Measurements from ENCODE around the gene SAP130.

Gene SAP130

DNA sequence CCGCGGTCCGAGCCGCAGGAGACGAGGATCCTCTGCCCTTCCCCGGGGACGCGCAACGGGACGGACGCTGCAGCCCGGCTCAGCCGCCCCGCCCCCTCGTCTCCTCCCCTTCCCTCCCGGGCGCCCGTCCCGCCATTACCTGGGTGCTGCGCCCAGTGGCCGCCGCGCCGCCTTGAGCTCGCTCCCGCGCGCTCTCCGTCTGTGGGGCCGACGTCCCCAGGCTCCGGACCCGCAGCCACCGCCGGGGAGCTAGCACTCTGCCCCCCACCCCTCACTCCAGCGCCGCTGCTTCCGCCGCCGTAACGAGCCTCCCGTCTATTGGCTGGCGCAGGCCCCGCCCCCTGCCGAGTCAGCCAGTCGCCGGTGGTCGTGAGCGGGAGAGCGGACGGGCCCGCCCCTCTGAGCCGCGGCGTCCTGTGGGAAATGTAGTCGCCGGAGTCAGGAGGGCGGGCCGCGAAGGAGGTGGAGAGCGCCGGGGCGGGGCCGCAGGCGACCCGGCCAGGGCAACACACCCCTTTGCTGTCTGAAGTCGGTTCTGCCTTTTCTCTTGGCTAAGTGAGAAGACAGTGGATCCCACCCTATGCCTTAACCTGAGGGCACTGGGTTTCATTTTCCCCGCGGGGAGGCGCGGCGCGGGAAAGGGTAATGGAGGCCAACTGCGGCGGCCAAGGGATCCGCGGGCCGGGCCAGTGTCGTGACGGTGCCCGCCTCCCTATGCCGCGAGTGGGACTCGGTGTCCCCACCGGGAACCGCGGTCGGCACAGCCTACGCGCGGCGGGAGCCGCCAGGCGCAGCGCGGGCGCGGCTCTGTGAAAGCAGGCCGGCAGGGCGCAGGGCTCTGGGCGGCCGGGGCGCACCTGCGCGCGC lies at the start of gene SAP130:
TSS of gene SAP130 (minus strand) at position 259 of the 867 bp plus-strand sequence. CDS start 1,767 bp downstream, outside the sequence.
- peak; percentile 93 for DNase-seq

DNA sequence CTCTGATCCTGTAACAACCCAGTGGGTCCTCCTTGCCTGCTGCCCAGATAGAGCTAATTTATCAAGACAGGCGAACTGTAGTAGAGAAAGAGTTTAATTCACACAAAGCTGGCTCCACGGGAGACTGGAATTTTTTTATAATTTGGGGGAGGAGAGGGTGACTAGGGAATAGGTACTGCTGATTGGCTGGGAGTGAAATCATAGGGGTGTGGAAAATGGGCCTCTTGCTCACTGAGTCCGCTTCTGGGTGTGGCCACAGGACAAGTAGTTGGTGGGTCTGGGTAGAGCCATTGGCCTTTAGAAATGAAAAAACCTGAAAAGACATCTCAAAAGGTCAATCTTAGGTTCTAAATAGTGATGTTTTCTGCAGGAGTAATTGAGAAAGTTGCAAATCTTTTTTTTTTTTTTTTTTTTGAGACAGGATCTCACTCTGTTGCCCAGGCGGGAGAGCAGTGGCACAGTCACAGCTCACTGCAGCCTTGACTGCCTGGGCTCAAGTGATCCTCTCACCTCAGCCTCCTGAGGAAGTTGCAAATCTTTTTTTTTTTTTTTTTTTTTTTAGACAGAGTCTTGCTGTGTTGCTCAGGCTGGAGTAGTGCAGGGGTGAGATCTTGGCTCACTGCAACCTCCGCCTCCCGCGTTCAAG lies 48.7 kb upstream of the SAP130 start:
- DNase-seq: no peak

DNA sequence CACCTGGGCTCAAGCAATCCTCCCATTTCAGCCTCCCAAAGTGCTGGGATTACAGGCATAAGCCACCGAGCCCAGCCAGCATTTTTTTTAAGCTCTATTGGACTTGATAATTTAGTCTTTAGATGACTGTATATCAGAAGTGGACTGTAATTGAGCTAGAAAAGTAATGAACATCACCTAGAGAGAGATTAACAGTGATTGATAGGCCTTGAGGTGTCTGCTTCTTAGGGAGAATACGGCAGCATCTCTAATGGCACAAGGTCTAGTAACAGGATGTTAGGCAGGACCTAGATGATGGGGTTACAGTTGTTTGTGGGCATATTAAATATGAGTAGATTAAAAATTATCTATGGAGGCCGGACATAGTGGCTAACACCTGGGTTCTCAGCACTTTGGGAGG lies 45.4 kb upstream of the SAP130 start:
- DNase-seq: no peak

DNA sequence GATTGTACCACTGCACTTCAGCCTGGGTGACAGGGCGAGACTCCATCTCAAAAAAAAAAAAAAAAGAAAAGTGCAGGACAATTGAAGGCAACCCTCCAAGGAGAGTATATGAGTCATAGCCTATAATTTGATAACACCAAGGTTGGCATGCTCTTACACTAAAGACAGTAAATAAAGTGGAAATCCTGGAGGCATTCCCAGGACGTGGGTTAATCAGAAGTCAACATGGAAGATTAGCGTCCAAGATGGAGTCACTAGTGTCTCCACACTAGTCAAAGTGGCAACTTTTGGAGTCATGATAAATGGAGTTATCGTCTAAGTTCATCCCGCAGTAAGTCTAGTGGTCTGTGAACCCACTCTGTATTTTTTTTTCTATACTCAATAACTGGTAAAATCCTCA lies 41.9 kb upstream of the SAP130 start:
- DNase-seq: no peak

DNA sequence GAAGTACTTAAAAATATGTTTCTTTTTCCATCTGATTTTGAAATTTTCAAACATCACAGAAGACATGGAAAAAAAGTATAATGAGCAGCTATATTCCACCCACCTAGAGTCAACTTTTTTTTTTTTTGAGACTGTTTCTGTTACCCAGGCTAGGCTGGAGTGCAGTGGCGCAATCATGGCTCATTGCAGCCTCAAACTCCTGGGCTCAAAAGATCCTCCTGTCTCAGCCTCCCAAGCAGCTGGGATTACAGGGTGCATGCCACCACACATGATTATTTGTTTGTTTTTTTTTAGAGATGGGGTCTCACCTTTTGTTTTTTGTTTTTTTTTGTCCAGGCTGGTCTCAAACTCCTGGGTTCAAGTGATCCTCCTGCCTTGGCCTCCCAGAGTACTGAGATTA lies 36.5 kb upstream of the SAP130 start:
- DNase-seq: no peak

DNA sequence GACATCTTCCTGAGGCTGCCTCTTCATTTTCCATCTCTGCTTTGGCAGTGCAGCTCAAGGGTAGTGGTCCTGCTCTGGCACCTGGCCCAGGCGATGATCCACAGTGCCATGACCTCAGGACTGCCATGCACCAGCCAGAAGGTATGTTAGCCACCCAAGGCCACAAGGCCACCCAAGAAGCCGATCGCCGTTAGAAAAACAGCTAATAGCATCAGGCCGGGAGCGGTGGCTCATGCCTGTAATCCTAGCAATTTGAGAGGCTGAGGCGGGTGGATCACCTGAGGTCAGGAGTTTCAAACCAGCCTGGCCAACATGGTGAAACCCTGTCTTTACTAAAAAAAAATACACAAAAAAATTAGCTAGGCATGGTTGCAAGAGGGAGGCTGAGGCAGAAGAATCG lies 34.7 kb upstream of the SAP130 start:
- DNase-seq: no peak

DNA sequence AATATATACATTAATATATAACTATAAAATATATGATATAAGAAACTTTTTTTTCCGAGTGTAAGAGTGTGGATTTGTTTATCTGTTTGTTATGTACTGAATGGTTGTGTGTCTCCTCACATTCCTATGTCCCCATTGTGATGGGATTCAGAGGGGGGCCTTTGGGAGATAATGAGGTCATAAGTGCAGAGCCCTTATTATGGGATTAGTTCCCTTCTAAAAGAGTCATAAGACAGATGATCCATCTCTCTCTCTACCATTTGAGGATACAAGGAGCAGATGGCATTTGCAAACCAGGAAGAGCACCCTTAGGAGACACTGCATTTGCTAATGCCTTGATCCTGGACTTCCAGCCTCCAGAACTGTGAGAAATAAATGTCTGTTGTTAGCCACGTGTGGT lies 30.3 kb upstream of the SAP130 start:
- no peak for DNase-seq

DNA sequence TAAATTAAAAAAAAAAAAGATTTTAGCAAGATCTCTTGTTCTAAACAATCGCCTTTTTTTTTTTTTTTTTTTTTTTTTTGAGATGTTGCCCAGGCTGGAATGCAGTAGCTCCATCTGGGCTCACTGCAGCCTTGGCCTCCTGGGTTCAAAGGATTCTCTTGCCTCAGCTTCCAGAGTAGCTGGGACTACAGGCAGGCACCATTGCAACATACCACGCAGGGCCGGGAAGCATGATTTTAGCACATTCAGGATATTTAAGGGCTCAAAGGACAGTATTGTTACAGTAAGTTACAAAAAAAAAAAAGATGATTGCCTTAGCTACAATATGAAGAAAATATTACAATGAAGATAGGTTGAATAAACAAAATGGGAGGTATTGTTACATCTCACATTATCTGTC lies 29.5 kb upstream of the SAP130 start:
- DNase-seq: no peak

DNA sequence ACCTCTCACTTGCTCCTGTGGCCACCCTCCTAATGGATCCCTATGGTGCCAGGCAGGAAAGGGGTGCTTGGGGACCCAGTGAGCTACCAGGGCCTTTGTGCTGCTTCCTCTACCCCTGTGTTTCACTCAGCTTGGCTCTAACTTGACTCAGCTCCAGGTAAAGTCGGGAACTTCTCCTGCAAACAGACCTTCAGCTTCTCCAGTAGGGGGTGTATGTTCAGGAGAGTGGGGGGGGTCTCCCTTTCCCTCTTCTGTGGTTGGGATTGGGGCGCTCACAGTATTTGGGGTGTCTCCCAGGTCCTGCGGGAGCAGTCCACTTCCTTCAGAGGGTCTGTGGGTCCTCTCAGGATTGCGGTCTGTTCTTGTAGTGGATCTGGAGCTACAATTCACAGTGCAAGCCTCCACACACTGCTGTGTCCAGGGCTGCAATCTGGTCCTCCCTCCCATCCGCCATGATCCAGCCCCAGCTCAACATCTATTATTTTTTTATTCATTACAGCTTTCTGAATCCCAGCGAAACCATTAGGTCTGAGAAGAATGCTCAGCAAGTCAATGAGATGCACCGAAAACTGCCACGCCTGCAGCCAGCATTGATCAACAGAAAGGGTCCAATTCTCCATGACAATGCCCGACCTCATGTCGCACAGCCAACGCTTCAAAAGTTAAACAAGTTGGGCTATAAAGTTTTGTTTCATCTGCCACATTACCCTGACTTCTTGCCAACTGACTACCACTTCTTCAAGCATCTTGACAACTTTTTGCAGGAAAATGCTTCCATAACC lies 26.4 kb upstream of the SAP130 start:
- DNase-seq: no peak

DNA sequence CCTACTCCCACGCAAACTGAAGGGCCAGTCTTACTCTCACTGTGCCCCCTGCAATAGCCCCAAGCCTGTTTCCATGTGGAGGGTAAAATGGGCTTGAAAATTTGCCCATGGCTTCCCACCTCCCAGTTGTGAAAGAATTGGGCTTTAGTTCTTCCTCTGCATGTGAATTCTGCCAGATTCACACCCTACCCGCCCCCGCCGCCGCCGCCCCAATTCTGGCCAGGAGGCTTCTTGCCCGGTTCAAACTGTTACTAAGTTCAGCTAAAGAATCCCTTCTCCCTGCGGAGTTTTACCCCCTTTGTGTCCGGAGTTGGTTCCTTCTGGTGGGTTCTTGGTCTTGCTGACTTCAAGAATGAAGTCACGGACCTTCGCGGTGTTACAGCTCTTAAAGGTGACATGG lies 25.5 kb upstream of the SAP130 start:
- no peak for DNase-seq

DNA sequence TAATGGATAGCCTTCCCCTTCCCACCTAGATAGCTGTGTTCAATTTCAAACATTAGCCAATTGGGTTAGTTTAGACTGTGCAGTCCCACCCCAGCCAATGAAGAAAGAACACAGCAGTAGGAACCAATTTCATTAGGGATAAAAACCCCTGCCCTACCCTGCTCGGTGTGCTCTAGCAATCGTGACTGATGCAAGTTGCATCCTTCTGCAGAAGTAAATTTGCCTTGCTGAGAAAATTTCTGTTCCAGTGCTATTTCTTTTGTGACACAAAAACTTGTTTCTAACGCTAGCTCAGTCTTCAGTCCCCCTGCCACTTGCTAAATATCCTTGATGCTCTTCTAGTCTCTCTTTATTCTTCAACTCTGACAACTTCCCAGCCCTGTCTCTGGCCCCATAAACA lies 15.2 kb upstream of the SAP130 start:
- DNase-seq: no peak

DNA sequence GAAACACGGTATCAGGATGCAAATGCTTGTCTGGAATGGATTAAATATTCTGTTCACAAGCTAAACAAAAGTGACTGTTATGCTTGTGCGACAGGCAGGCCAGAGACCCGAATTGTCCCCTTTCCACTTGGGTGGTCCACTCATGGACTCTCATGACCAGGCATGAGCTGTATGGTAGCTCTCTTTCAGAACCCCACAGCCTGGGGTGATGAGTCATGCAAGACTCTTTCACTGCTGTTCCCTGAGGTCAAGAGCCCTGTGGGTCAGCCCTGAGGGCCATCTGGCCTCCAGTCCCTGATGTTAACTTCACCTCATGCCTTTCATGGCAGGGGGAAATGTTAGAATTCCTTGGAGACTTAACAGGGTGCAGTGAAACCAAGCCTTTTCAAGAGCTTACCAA lies 13.7 kb upstream of the SAP130 start:
- DNase-seq: no peak

DNA sequence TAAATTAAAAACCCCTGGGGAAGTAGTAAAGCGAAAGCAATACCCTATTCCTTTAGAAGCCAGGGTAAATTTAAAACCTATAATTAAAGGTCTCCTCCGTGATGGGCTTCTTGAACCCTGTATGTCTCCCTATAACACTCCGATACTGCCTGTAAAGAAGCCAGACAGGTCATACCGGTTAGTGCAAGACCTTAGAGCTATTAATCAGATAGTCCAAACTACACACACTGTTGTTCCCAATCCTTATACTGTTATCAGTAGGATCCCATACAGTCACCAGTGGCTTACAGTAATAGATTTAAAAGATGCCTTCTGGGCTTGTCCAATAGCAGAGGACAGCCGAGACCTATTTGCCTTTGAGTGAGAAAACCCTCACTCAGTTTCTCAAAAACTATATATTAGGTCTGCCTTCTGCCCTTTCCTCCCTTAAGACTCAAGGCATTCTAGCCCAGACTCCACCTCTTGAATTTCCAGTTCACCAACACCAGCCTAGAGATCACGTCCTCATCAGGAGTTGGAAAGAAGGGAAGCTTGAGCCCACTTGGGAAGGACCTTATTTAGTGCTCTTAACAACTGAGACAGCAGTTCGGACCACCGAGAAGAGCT lies 12.4 kb upstream of the SAP130 start:
- DNase-seq: no peak

DNA sequence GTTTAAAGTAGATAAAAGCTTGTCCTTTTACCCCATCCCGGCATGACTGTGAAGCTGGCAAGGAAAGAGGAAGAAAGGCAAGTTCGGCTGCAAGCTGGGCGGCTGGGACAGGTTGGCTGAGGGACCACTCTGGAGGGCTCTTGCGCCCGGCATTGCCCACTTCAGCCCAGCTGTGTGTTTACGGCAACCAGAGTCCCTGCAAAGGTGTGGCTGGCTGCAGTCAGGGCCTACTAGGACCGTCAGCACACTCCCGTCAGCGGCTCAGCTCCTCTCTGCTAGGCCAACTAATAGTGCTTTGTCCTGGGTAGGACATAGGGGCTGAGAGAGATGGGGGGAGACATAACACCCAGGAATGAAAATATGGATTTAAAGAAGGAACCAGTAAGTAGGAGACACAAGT lies 11.7 kb upstream of the SAP130 start:
- DNase-seq: no peak

DNA sequence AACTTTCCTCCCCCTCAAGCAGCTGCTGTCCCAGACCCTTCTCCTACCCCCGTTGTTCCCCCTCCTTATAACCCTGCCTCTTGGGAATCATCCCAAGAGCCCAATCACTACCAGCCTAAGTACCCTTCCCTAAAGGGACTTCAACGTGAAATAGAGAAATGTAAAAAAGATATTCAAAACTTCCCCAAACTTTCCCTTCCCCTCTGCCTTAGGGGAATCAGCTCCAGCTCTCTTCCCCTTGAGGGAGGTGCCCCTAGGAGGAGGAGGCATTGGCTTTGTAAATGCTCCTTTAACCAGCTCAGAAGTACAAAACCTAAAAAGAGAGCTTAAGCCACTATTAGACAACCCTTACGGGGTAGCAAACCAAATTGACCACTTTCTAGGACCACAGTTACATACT lies 10.6 kb upstream of the SAP130 start:
- DNase-seq: no peak

DNA sequence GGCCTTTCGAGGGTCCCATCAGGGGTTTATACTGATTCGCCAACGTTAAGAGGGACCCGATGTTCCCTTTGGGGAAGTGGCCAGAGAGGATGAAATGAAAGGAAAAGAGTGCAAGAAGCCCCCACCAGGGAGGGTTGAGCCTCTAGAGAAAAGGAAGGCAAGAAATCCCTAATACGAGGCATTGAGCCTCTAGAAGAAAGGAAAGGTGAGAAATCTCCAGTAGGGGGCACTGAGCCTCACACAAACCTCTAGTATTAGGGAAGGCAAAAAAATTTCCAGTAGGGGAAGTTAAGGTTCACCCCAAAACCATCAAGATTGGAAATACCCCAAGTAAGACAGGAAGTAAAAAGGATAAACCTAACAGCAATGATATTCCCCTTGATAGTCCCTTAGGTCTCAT lies 9.8 kb upstream of the SAP130 start:
- DNase-seq: no peak

DNA sequence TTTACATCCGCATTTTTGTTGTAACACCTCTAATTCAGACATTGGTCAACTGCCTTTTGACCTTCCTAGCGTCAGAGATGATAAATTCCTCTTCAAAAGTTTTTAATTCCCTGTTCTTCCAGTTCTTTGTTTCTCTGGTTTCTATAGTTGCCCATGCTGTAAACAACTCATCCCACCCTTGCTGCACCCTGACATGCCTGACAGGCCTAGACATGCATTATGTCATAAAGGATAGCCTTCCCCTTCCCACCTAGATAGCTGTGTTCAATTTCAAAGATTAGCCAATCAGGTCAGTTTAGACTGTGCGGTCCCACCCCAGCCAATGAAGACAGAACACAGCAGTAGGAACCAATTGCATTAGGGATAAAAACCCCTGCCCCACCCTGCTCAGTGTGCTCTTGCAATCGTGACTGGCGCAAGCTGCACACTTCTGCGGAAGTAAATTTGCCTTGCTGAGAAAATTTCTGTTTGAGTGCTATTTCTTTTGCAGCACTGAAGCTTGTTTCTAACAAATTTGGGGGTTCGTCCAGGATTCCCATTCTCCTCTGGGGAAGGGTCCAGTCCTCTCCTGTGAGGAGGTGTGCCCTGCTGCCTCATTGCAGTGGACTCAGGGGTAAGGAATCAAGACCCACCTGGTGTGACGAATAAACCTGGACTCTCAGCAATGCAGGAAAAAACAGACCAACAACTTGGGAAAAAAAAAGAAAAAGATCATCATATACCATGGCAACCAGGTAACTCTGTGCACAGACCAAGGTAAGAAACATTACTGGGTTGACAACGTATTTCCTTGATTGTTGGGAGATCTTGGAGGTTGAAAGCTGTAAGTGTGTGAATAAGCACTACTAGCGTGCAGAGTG lies 9.1 kb upstream of the SAP130 start:
- DNase-seq: no peak

DNA sequence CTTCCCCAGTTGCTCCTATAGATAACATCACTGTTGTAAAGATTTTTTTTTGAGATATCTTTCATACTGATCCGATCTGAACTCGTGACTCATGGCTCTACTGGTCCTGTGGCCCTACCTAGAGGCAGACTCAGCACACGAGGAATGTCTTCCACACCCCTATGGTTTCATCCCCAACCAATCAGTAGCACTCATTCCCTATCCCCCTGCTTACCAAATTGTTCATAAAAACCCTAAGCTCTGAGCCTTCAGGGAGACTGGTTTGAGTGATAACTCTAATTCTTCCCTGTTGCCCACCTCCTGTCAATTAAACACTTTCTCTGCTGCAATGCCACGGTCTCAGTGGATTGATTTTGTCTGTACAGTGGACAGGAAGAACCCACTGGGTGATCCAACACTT lies 4.2 kb upstream of the SAP130 start:
- DNase-seq: no peak

DNA sequence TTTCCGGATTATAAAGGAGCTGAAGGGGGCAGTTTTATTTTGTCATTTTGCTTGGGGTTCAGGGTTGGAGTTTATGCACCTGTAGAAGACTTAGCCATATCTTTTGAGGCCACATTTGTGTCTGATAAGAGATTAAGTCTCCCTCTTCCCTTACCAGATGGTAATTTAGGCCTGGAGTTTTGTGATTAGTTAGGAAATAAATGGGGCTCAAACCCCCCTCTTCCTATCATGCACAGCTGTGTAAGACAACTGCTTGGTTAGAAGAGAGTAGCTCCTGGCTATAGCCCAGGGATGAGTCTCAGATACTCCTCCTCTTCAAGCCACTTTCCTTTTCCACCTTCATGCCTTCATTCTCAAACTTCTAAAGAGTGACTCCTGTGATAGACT lies 802 bp upstream of the SAP130 start:
- no peak for DNase-seq

DNA sequence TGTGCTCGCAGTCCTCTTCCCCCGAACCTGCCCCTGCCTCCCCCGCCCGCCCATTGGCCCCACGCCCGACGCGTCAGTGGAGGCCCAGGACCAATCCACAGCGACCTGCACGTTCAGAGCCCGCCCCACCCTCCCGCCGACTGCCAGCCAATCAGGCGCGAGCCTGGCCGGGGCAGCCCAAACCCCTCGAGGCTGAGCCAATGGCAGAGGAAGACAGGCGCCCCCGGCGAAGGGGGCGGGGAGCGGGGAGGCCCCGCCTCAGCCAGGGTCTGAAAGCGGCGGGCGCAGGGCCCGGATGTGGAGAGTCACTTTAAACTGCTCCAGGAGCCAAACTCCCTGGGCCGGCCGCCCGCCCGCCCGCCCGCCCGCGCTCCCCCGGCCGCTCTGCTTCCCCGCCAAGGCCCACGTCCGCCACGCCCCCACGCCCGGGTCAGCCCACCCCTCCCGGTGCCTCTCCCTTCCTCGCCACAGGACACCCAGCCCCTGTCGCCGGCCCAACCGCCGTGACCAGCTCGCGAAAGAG lies 520 bp downstream of the SAP130 start:
- DNase-seq: peak; percentile 97

DNA sequence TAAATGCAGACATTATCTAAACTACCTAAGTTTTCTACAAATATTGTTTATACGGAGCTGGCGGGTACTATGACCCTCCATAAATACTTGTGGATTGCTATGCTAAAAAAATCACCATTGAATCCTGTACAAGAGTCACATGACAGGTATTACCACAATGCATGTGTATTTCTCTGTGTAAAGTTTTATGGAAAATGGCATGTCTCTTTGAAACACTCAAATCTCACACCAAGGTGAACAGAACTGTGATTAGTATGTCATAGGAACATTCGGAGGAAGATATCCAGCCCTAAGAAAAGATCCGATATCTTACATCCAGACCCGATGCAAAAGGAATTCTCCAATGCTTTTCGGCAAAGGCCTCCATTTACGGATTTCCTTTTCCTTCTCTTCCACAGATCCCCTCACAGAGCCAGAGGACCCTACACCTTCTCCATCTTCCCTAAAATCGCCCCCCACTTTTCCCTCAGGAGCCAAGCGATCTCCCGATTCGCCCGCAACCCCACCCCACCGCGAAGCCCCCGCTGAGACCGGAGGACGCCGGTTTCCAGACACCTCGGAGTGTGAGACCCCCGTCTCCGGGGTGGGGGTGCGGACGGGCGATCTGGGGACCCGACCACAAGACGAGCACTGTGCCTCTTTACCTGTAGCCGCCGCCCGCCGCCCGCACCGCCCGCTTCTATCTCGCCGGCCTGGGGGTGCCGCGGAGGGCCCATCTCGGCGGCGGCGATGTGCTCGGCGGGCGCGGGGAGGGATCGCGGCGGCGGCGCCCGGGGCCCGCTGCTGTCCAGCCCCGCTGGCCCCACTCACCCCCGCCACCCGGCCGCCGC lies 1.2 kb downstream of the SAP130 start:
- DNase-seq: no peak

All from MV-4-11 (cell line).